Breast epithelium (tissue), 3 donors: ENCODE data around the gene PLPPR3.

ENCODE experiments used
- CTCF ChIP-seq, 3 donors: fragments of 450-650 bp; IDR thresholded peaks; one replicate each; pipeline ENCODE4 v1.5.1; 2016 to 2017; ENCODE audit warnings: antibody characterized with exemption in 3 of 3, mild to moderate bottlenecking in 3 of 3, moderate library complexity in 3 of 3
- POLR2AphosphoS5 ChIP-seq, 3 donors: sonication (generic); formaldehyde crosslinking; IDR thresholded peaks; one replicate each; pipeline ENCODE4 v1.6.1; 2017; ENCODE audit warnings: antibody characterized with exemption in 3 of 3

DNA sequence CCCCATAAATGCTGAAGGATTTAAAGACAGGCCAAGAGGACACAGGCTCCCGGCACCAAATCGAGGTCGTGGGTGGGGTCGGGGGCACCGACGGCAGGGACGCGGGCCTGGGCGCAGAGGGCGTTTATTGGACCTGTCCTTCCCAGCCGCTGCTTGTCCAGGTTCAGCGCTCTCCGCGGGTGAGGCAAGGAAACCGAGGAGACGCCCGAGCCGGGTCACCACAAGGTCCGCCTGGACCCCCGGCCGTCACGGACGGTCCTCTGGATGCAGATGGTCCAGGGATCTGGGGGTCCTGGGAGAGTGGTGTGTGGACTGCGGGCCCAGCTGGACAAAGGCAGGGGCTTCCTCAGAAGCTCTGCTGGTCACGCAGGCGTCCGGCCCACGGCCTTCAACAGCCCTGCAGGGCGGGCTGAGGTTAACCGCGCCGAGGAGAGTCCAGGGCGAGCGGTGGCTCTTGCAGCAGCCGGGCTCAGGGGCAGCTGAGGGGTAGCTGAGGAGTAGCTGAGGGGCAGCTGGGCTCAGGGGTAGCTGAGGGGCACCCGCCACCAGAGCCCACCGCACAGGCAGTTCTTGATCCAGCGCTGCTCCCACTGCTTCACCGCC is 46.2 kb upstream of the PLPPR3 start:
- TF ChIP-seq CTCF (IDR thresholded peaks at IDR 0.05) = no peak
- TF ChIP-seq POLR2AphosphoS5 (IDR thresholded peaks at IDR 0.05) = no peak
